ENCODE data around the gene MS4A6A.
"Not testable (repeated sequence)": the region's sequence is repeated elsewhere in the genome, so short reads cannot be mapped to it uniquely, and the experiment has no call there.

Gene MS4A6A

GRCh38 chr11:60175860-60176275, 7.0 kb downstream of the MS4A6A start:
- no peak for DNase-seq

DNA sequence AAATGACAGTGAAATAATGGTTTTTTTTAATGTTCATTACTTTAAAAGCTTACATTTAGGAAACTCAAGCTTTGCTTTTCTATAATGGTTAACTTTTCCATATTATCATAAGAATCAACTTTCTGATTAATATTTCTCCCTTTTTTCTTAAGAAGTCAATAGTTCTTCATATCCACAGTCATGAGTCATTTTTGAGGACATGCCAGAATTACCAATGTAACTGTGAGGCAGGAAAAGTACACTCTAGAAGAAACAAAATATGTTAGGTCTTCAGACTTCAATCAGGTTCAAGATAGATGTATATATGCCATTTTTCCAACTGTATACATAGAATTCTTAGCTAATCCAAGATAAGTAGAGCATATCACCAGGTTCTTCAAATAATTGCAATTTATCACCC, 10.9 kb downstream of the MS4A6A start:
- DNase-seq = no peak

- no peak for DNase-seq
Observed at GRCh38 chr11:60170566-60170965, 12.3 kb downstream of the MS4A6A start.

DNA sequence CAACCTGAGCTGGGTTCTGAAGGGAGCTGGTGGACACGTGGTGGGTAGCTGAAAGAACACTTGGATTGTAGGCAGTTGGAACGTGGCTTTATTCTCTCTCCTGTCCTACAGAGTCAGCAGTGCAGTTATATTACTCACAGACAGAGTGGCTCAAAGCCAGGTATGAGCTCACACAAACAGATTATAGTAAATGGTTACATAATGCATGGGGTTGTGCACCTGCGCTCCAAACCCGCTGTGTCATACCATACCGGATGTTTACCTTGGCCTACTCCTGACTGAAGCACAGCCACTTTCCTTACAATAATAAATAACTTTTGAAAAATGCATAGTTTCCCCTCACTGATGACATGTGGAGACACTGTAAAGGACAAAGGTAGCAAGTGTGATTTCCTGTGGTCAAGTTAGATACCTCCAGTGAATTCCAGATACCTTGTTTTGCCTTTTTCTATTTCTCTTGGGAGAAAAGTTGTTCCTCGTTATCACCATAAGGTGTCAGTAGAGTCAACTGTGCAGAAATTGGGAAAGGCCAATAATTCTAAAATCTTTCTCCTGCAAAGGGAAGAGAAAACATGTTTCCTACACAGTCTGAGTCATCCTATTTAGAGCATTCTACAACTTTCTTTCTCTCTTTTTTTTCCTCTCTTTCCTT, 13.5 kb downstream of the MS4A6A start:
- DNase-seq = no peak

GRCh38 chr11:60168306-60168705, 14.6 kb downstream of the MS4A6A start:
- no peak for DNase-seq

GRCh38 chr11:60165951-60166350, 16.9 kb downstream of the MS4A6A start:
- no peak for DNase-seq

DNA sequence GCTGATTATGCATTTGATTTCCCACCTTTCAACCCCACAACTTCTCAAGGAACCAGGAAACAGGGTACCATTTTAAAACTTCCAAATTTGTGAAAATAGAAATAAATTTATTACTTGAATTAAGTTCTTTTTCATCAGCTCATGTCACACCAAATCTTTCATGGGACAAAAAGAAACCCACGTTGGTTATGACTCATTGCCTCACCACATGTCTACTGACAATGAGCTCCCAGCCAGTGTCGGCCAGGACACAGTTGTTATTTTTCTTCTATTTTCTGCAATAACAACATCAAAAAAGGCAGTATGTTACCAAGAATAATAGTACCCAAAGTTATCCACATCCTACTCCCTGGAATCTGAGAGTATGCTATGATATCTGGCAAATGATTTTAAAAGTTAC, 17.3 kb downstream of the MS4A6A start:
- DNase-seq = no peak

DNA sequence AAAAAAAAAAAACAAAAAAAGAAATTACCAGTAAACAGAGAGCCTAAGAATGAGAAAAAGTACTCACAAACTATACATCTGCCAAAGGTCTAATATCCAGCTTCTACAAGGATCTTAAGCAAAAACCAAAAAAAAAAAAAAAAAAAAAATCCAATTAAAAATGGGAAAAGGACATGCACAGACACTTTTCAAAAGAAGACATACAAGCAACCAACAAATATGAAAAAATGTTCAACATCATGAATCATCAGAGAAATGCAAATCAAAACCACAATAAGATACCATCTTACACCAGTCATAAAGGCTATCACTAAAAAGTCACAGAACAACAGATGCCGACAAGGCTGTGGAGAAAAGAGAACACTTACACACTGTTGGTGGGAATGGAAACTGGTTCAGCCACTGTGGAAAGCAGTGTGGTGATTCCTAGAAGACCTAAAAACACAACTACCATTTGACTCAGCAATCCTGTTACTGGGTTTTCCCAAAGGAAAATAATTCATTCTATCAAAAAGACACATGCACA, 18.3 kb downstream of the MS4A6A start:
- DNase-seq = no peak

- no peak for DNase-seq
Observed at GRCh38 chr11:60161766-60162165, 21.1 kb downstream of the MS4A6A start.

DNA sequence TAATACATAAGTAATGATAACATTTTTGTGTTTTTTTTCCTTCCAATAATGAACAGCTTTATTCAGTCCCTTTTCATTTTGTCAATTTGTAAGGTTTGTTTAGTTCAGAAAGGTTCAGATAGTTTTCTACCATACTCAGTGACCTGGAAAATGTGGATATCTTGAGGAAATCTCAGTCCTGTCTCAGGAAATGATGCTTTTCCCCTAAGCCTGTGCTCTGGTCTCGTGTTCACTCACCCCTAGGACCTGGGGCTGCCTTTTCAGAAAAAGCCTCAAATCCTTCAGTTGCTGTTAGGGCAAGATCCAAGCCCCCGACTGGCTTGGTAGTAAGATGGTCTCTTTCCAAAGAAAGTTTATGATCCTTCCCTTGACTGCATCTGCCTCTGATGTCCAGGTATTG, 21.8 kb downstream of the MS4A6A start:
- no peak for DNase-seq

DNA sequence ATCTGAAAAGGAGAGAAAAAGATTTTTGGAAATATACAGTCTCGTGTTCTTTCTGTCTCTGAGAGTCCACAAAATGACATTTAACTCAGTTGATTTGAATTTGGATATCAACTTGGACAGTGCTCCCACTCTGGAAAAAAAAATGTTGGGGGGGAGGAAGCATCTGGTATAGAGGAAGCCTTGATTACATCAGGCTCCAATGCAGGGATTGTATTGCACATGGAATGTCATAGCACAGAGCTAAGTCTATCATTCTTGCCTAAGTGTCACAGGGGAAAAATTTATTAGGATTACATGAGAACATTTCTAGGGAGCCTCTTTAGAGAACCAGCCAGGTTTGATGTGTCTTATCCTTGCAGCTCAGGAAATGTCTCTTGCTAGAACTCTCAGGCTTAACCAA, 23.0 kb downstream of the MS4A6A start:
- DNase-seq = no peak

DNA sequence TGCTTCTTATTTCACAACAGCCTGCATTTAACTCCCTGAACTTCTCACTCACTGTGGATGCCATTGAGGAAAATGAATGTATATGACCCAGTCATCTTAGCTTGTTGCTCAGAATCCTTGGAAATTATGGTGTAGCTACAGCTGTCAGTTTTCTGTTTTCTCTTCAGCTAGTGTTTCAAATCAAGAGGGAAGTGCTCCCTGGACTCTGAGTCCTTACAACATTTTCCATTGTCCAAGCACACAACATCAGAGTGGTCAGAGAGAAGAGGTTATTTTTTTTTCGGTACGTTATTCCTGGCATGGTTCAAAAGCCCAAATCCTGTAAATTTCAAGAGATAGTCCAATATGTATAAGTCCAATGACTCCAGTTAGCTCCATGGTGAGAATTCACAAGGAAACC, 23.6 kb downstream of the MS4A6A start:
- no peak for DNase-seq

- no peak for DNase-seq
Observed at GRCh38 chr11:60158636-60159035, 24.2 kb downstream of the MS4A6A start.

DNA sequence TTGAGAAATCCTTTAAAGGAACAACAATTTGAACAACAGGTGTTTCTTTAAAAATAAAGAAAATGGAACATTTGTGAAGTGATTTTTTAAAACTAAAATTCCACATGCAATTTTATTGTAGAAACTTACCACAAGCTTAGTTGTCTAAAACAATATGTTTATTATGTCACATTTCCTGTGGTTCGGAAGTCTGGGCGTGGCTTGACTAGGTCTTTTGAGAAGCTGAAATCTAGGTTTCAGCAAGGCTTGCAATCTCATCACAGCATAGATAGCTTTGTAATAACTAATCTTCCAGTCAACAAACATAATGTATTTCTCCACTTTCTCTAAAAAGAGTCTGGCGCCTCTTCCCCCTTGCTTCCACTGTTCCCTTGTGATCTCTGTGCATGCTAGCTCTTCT, 27.0 kb downstream of the MS4A6A start:
- DNase-seq = no peak

- not testable (repeated sequence) for DNase-seq
Observed at GRCh38 chr11:60152727-60153126, 30.2 kb downstream of the MS4A6A start.

DNA sequence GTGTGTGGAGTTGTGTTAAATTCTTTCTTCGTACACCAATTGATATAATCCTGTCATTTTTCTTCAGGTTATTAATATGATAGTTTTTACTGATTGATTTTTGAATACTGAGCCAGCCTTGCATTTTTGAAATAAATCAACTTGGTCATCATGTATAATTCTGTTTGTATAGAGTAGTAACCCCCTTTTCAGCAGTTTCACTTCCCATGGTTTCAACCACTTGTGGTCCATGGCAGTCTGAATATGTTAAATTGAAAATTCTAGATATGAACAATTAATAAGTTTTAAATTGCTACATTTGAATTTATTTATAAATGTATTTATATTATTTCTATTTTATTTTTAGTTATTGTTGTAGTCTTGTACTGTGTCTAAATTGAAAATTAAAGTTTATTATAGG, 32.6 kb downstream of the MS4A6A start:
- DNase-seq = no peak

DNA sequence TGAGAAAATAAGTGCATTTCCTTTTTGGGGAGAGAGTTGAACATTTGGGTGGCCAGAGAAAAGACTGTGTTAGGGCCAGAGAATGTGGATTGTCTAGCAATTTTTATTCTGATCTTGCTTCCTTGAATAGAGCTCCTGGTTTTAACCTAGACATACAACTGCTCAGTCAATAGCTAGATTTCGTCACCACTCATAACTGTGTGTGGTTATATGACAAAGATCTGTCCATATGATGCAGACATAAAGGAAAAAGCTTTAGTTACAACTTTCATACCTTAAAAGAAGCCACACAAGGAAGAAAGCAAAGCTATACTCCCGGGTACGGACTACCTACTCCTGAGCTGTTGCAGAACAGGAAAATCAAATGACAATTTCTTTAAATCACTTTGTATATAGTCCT, 37.2 kb downstream of the MS4A6A start:
- no peak for DNase-seq

DNA sequence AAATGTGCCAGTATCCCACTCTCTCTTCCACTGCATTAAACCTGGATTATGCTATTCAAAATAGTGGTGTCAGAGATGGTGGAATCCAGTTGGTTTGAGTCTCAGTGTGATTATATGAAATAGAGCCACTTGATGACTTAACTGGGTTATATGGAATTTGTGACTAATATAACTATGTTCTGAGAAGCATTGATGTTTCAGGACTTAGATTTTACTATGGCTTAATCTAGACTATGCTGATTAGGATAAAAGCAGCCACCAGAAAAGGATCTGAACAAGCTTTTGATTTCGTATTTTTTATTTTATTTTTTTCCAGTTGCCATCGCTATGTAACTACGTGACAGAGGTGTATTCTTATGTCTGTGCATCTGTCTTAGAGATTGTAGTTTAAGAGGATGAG, 39.1 kb downstream of the MS4A6A start:
- DNase-seq = no peak

DNA sequence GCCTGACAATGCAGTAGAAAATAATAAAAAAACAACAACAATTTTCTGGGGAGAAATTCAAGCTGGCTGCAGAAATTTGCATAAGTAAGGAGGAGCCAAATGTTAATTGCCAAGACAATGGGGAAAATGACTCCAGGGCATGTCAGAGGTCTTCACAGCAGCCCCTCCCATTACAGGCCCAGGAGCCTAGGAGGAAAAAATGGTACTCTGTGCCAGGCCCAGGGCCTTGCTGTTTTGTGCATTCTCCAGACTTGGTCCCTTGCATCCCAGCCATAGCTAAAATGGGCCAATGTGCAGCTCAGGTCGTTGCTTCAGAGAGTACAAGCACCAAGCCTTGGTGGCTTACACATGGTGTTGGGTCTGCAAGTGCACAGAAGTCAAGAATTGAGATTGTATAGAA, 49.0 kb downstream of the MS4A6A start:
- no peak for DNase-seq

DNA sequence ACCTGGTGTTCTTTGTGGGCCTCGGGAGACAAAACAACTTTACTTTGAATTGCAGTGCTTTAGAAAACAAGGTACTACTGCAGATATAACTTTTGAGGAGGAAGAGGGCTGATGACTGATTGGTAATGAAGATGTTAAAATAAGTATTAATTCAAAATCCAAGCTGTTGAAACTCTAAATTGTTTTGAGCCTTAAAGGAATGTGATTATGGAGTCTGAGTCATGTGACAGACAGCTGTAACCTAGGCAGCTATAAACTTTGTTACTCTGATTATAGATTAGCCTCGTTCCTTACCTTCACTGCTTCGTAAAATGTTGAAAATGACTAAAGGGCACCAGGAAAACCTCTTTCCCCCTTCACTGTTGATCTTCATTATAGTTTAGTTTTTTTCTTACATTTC, 51.0 kb downstream of the MS4A6A start:
- DNase-seq = no peak

DNA sequence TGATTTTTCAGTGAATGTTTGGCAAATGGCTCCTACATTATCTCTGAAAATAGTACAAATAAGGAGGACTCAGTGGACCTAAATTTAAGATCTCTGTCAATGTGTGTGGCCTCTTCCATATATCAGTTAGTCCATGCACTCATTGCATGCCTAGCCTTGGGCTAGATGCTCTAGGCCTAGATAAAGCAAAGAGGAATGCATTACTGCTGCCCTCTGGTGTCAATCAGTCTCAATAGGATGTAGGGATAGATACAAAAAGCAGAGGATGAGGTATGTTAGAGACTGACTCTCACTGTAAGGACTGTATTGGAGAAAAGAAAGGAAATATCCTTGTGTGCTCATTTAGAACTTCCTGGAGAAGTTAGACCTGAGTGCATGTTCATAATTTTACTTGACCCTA, 52.4 kb downstream of the MS4A6A start:
- DNase-seq = peak; percentile 45

GRCh38 chr11:60129853-60130252, 53.0 kb downstream of the MS4A6A start:
- no peak for DNase-seq

GRCh38 chr11:60128866-60129265, 54.0 kb downstream of the MS4A6A start:
- DNase-seq = not testable (repeated sequence)

GRCh38 chr11:60128376-60128775, 54.5 kb downstream of the MS4A6A start:
- DNase-seq = no peak

DNA sequence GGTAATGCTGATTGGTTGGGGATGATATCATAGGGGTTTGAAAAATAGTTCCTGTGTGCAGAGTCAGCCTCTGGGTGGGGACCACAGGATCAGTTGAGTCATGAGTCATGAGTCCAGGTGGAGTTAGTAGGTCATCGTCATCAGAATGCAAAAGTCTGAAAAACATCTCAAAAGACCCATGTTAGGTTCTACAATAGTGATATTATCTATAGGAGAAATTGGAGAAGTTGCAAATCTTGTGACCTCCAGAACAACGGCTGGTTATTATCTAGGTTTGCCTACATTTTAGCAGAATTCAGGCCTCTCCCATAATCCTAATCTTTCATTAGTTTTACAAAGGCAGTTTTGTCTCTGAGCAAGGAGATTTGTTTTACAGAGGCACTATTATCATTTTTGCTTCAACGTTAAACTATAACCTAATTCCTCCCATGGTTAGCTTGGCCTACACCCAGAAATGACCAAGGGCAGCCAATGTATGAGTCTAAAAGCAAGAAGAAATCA, 55.5 kb downstream of the MS4A6A start:
- DNase-seq = no peak
